Kidney epithelial cell (primary cell): ENCODE results near the gene ST7L. TPM values are rescaled to one million over a fixed set of nuclear protein-coding genes. Genes with fewer than 3 reads are reported as not detected.

Source experiments
- DNase-seq: peaks from one replicate; pipeline ENCODE4 v3.0.0-alpha.2; 2010; ENCODE audit warnings: low read depth
- H3K27me3 ChIP-seq: 2 replicates; pipeline ENCODE4 v1.6.0; 2011; ENCODE audit warnings: low read length; ENCODE audit not compliant: control insufficient read depth, insufficient read depth
- H3K36me3 ChIP-seq: 2 replicates; pipeline ENCODE4 v1.5.1; 2011; ENCODE audit warnings: low read length; ENCODE audit not compliant: control insufficient read depth, insufficient read depth
- H3K4me3 ChIP-seq: 2 replicates; pipeline ENCODE4 v1.5.1; 2011; ENCODE audit warnings: low read depth, mild to moderate bottlenecking, control low read depth, low read length
- CTCF ChIP-seq: IDR thresholded peaks from 2 replicates; pipeline ENCODE4 v1.5.1; 2011; ENCODE audit warnings: mild to moderate bottlenecking, moderate library complexity, low read length, control low read depth, inconsistent platforms; ENCODE audit not compliant: insufficient read depth, poor library complexity, severe bottlenecking
- total RNA-seq: library from RNA; depleted of rRNA; stranded (reverse); fragments of >200 nt; gene quantifications from 2 replicates; pipeline ENCODE4 v1.2.3, GENCODE V29; 2015

ST7L gene
- total RNA-seq, 1 donor from 2014 or later, result 12.9 TPM

GRCh38 chr1:112508278-112509004, 110.5 kb downstream of the ST7L start, which contains the start of gene WNT2B:
Gene WNT2B (plus strand): TSS chr1:112508965. CDS start chr1:112509263, 298 bp downstream.
- DNase-seq, result no peak
- peak within 1 kb of the TSS; percentile 29 for H3K4me3 ChIP-seq
- H3K27me3 ChIP-seq, result peaks cover 30% of the 10 kb centered on the region
- TF ChIP-seq CTCF, result no peak
- no peaks in the 10 kb centered on the region for H3K36me3 ChIP-seq

- DNase-seq, result no peak
- Histone ChIP-seq H3K27me3 (peaks cover 30% of the 10 kb centered on the region), H3K4me3 (peak overlapping the region; percentile 29), H3K36me3 (no peaks in the 10 kb centered on the region)
- TF ChIP-seq CTCF, result no peak
Measured at GRCh38 chr1:112507921-112508277, 111.0 kb downstream of the ST7L start.

- Histone ChIP-seq H3K36me3 (no peaks in the 10 kb centered on the region), H3K27me3 (peaks cover 30% of the 10 kb centered on the region), H3K4me3 (no peak overlapping the region)
- no peak for DNase-seq
- no peak for TF ChIP-seq CTCF
Measured at GRCh38 chr1:112507336-112507735, 111.6 kb downstream of the ST7L start.

GRCh38 chr1:112506731-112507130, 112.2 kb downstream of the ST7L start:
- no peak overlapping the region for H3K4me3 ChIP-seq
- H3K36me3 ChIP-seq, result no peaks in the 10 kb centered on the region
- peaks cover 30% of the 10 kb centered on the region for H3K27me3 ChIP-seq
- no peak for DNase-seq
- no peak for TF ChIP-seq CTCF

- TF ChIP-seq CTCF, result no peak
- DNase-seq, result no peak
- no peak overlapping the region for H3K4me3 ChIP-seq
- no peaks in the 10 kb centered on the region for H3K36me3 ChIP-seq
- H3K27me3 ChIP-seq, result peaks cover 30% of the 10 kb centered on the region
Measured at GRCh38 chr1:112506306-112506705, 112.6 kb downstream of the ST7L start.

GRCh38 chr1:112505878-112506277, 113.1 kb downstream of the ST7L start:
- Histone ChIP-seq H3K36me3 (no peaks in the 10 kb centered on the region), H3K4me3 (no peak overlapping the region), H3K27me3 (peaks cover 30% of the 10 kb centered on the region)
- DNase-seq, result no peak
- TF ChIP-seq CTCF, result no peak
